ENCODE measurements around the gene IGDCC3.

The IGDCC3 gene

DNA sequence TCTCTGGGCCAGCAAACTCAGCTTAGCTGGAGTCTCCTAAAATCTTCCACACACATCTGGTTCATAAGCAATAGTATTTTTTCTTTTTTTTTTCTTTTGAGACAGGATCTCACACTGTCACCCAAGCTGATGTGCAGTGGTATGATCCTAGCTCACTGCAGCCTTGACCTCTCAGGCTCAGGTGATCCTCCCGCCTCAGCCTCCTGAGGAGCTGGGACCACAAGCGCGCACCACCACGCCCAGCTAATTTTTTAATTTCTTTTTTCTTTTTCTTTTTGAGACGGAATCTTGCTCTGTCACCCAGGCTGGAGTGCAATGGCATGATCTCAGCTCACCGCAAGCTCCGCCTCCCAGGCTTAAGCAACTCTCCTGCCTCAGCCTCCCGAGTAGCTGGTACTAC is 39.0 kb downstream of the IGDCC3 start:
- DNase-seq, result no peak

DNA sequence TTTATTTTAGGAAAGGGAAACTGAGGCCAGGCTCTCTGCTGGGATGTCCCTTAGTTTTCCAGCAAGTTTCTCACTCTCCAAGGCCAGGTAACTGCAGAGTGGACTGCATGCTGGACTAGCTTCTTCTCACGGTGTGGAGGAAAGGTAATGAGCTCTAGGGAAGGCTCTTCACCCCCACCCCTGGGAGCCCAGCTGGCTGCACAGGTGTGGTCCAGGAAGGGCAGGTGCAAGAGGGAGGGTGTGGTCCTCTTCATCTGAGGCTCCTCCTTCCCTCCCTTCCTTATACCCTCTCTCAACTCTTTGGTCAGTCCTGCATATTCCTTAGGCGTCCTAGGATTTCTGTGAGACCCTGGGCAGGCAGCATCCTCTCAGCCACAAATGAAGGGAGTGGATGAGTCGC is 39.4 kb downstream of the IGDCC3 start:
- no peak for DNase-seq

DNA sequence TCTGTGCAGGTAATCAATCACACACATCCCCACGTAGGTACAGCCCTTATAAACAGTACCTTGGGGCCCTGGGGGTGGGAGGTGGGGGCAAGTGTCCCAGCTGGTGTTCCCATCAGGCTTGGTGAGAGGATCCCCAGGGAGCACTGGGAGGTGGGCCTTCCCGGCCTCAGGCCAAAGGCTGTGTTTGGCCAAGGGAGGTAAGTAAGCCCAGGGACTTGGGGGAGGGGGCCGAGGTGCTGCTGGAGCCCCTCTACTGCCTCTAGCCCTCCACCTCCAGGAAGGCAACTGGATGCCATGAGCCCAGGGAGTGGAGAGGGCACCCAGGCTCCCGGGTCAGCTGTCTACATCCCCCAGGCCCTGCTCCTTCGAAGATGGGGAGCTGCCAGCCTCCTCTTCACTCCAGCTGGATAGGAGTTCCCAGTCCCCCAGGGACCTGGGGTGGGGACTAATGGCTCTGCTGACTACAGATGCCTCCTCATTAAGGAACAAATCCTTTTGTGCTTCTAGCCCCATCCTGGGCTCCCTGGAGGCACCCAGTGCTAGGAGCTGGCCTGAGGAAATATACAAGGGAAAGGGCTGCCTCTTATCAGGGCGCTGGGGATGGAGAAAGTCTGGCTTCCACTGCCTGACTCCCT is 40.2 kb downstream of the IGDCC3 start:
- no peak for DNase-seq

DNA sequence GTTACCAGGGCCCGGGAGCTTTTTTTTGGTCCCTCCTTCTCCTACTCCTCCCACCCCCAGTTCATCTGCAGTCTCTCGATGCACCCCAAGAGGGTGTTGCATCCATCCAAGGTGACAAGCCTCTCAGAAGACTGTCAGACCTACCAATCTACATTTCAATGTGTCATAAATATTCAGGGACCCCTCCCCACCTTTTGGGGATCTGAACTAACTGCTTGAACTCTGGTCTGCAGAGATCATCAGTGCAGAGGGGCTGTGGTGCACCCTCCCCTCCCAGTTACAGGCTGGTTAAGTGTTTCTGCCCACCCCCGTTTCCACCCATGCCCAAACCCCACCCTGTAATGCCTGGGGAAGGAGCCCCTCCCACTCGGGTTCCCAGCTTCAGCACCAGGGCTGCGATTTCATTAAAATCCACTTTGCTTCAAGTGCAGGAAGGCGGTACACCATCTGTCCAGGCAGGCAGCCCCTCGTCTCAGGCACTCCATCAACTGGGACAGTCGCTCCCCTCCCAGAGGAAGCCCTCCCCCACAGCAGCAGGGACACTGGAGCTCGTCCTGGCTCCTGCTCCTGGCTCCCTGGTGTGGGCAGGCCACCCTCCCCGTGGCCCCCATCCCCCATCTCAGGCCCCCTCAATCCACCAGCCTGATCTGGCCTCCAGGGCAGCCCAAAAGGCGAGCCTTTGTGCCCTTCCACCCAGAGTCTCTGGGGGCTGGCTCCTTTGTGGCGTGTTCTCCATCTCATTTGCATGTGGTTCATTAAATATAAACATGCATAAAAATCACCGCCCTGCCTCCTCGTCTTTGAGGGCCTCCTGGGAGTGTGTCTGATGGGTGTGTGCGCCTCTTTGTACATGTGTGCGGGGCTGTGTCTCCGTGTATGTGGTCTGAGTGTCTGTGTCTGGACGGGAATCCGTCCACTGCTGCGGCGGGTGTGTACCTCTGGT is 41.0 kb downstream of the IGDCC3 start:
- DNase-seq, result no peak

DNA sequence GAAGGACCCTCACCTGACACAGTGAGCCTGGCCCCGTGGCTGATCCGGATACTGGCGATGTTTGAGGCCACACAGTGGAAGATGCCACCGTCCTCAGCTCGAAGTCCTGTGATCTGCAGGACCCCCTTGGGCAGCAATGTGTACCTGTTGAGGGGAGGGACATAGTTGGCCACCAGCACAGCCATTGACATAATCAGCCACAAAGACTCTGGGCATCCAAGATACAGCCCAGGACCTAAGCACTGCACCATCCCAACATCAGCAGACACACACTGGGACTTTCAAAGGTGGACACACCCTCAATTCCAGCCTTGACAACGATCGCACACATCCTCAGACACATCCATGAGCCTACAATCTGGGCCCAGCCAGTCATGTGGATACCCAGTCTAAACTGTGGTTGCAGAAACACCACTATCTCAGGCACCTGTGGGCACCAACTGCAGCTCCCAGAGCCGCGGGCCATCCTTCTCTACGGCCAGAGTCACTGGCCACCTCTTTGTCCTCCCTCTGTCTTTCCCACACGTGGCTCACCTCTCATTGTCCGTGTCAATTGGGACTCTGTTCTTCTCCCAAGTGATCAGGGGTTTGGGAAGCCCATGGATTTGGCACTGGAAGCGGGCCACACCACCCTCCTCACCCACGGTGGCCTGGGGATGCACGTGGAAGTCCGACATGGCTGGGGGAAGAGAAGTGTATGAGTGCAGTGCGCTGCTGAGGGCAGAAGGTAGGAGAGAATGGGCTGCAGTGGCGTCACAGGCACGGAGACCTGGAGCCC is 42.3 kb downstream of the IGDCC3 start:
- no peak for DNase-seq

DNA sequence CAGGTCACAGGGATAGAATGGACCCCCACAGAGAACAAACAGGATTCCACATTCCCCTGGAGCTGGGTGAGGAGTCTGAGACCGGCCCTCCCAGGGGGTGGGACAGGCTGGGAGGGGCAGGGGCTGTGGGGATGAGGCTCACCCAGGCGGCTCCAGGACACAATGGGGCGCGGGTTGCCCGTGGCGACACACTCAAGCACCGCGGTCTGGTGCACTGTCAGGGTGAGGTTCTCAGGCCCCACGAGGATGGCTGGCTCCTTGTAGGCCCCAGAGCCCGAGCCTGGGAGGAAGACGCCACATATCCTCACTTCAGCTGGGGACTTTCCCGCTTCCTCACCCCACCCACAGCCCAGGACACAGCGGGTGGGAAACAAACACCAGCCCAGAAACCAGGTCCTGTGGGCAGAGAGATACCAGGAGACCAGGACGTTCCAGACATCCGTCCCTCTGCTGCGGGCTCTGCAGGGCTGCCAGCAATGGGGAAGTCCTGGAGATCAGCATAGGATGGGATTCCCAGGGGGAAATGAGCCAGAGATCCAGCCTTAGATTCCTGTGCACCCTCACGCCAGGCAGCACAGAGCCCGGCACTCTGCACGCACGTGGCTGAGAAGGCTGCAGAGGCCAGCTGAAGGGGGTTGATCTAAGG is 43.1 kb downstream of the IGDCC3 start:
- no peak for DNase-seq

DNA sequence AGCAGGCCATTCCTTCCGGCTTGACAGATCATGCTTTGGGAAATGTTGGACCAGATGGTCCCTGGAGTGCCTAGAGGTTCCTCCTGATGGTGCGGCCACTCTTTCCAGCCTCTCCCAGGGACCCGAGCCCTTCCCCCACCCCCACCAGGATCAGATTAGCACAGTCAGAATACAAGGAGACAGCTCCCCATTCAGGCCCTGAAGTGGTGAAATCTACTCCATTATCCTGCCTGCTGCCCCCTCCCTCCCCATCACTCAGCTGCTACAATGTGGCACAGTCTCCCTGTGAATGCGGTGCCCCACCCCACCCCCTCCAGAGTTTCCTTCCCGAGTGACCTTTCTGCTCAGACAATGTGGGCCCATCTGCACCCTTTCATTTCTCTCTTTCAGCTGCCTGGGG is 43.9 kb downstream of the IGDCC3 start:
- DNase-seq, result no peak

DNA sequence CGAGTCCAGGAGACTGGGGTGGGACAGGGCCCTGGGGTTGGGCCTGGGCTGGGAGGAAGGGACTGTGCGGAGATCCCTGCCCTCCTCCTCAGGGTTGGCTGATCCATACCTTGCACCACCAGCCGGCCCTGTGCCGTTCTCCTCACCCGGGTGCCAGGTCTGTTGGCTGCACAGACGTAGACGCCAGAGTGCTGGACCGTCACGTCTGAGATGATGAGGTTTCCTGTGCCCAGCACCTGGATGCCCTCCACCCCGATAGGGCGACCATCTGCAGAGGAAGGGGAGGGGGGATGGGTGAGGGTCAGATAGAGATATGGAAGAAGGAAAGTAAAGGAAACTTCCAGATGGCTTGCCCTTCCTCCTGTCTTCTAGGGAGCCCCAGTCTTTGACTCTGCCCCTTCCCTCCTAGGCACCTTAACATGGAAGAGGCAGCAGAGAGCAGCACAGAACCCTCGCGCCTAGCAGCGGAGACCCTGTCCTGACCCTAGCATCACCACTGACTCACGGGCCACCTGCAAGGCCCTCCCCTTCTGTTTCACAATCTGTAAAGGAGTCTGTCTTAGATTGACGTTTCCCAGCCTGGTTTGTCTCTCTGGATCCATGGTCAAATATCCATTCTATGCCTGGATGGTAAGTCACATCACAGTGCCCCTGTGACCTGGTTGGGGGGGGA is 44.5 kb downstream of the IGDCC3 start:
- no peak for DNase-seq

DNA sequence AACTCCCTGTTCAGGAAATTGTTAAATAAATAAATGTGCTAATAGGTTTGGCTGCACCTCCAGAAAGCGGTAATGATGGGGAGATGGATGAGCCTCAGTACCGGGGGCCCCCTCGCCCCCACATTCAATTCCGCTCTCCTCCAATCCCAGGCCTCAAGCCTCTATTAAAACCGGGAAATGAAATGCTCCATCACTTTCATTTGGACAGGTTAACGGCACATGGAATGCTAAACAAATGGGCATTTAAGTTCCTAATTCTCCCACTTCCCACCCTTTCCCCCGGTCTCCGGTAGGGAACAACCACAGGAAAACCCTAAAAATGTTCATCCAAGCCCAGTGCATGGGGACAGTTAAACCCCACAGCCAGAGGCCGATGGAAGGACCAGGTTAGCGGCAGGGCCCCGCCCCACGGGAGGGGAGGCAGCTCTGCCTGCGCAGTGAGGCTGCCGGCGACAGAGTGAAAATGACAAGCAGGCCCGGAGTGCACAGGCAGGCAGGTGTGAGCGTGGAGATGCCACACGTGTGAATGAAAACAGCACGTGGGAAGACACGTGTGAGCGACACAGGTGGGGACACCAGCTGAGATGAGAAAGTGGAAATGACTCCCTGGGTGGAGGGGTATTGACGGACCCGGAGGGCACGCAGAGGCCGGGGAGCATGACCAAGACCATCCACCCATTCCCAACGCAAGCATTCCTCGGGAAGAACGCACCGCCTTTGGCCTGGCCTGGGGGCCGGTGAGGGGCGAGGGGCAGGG is 45.2 kb downstream of the IGDCC3 start:
- no peak for DNase-seq

DNA sequence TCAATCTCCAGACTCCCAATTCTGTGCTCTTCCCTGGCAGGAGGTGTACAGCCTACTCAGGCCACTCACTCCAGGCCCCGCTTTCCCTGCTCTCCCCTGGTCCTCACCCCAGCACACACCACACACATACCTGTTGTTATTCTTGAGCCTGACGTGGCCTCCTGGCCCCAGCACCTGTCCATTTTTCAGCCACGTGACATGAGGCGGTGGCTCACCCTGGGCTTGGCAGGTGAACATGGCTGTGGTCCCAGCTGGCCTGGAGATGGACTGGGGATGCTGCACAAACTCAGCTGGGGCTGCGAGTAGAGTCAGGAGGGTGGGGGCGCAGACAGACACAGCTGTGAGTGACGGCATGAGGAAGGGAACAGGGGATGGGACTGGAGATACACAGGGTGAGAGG is 46.0 kb downstream of the IGDCC3 start:
- DNase-seq, result no peak

DNA sequence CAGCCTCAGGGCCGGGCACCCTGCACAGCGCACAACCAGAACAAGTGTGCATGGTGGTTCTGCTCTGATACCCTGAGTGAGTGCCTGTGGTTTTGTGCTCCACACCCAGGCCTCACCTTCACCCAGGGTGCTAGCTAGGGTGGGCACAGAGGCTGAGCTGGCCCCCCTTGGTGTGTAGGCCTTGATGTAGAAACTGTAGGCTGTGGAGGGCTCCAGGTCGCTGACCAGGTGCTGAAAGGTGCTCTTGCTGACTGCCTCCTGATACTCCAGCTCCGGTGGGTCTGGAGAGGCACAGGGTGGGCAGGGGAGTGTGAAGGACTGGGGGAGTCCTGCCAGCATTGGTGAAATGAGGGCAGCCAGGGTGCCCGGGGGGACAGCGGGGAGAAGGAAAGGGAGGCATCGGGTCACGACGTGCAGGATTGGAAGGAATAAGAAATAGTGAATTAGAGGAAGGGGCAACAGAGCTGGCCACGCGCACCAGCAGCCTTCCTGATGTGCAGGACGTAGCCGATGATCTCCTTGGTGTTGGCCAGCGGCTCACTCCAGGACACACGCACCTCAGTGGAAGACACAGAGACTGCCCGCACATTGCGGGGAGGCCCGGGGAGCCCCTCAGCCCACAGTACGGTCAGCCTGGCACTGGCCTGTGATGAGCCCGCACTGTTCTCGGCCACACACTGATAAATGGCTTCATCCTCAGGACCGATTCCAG is 46.7 kb downstream of the IGDCC3 start:
- DNase-seq, result no peak

DNA sequence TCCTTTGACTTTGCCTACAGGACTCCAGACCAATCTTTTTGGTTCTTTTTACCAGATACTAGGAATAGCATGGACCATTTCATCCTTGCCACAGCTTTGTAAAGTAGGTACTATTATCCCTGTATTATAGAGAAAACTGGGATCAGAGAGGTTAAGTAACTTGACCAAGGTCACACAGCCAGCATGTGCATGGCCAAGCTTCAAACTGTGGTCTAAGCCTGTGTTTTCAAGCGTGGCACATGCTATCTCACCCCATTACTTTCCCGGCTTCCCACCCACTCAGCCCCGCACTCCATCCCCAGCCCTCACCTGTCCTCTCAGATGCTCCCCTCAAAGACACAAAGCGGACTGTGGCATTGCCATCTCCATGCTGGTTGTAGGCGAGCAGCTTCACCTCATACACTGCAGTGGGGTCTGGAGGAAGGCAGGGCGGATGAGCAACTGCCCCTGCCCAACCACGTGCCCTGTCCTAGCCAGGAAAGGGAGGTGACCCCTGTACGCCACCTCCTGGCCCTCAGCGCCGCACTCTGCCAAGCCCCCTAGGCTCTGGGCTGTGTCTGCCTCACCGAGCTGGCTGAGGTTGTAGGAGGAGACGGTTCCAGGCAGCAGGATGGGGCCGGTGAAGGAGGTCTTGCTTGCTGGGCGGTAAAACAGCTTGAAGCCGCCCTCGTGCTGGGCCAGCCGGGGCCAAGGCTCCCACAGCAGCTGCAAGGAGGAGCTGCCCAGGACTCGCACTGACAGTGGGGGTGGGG is 47.6 kb downstream of the IGDCC3 start:
- no peak for DNase-seq

DNA sequence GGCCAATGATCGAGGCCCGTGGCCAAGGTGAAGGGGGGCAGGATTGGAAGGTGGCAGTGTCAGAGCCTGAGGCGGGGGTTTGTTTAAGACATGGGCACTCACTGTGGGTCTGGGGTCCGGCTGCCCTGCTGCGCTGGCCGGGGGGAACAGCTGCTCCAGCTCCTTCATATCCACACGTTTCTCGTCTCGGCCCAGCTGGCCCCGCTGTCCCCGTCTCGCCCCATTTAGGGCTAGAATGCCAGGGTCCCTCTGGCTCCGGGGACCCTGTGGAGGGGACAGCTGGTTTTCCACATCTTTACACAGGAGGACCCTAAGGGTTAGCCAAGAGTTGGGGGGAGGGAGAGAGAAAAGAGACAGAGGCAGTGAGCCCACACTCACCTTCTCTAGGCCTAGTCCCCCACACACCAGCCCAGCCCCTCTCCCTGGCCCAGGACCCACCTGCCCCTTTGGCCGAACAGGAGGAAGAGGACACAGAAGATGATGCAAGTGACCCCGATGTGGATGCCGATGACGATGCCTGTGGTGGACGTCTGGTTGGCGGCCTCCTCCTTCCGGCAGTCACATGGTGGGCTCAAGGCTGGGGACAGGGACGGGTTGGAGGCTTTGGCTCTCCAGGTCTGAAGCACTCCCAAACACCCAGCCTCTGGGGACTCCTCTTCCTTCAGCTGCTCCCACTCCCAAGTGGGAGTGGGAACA is 48.4 kb downstream of the IGDCC3 start:
- no peak for DNase-seq

DNA sequence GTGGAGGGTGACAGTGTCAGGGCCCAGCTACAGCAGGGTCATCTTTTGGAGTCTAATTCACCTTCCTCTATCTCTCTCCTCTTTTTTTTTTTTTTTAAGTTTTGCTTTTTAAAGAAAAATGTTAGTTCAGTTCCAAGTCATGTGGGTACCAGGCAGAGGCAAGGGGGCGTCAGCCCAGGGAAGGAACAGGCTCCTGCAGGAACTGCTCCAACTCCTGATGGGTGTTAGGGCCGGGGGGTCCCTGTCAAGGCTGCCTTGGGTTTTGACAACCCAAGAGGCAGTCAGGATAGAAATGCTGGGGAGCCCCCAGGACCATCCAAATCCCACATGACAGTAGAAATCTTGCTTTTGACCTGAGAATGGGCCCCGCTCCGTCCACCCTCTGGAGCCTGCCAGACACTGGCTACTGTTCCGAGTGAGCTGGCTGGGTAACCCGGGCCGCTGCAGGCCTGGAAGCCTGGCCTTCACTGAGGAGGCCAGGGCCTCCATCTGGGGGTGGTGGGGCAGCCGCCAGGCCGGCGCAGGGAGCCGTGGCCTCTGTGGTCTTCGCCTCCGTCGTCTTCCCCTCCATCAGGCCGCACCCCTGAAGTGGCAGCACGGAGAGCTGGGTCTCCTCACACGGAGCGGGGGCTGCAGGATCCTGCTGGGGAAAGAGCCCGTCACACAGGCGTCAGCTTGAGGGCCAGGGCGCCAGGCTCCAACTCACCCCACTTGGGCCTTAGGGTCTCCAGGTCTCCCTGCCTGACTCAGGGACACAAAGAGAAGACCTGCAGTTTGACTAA is 49.1 kb downstream of the IGDCC3 start:
- DNase-seq, result no peak

DNA sequence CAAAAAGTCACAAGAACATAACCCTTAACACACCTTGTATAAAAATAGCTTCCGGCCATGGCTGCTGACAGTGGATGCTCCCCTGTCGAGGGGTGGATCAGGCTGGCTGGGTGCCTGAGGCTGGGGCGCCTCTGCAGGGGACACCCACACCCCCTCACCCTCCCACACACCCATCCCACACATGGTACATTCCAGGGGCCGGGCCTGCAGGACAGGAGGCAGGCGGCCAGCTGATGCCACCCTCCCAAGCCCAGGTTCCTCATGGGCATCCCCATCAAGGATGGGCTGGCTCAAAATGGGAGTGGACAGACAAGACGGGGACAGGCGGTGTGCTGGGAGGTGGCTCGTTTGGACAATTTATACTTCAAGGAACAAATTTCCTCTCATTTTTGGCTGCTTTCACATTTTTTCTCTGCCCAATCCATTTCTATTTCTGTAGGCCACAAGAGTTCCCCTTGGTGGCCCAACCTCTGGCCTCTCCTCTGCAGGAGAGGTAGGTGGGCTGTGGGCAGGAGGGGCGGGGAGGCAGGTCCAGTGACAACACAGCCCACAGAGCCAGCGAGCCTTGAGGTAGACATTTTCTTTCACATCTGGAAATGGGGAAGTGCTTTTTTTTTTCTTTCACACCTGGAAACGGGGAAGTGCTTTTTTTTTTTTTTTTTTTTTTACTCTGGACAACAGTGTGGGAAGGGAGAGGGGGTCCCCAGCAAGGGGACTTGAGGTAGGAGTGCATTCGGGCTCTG is 50.0 kb downstream of the IGDCC3 start:
- DNase-seq, result no peak

DNA sequence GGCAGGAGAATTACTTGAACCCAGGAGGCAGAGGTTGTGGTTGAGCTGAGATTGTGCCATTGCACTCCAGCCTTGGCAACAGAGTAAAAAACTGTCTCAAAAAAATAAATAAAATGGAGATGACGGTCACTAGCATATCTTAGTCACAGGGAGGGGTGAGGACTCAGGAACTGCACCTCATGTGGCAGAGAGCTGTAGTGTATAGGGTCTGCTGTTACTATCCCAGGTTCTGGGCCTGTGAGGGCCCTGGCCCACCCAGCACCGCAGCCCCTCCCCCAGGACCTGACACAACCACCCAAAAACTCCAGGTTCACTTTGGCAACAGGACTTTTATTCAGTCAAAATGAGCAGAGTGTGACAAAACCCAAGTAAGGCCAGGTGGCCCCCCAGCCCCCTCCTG is 51.0 kb downstream of the IGDCC3 start:
- no peak for DNase-seq

DNA sequence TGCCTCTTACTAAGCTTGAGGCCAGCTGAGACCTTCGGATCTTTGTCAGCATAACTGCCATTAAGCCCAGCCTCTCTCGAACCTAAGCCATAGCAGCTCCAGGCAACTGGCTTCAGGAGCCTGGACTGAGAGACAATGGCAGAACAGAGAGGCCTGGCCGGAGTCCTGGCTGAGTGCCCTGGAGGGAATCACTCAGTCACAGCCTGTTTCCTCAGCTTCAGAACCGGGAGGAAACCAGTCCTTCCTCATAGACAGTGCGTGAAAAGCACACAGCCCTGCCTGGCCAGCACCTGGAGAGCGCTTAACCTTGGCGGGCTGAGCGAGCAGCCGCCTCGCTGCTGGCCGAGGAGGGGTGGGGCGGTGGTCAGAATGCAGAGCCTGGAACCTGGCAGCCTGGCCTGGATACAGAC is 51.7 kb downstream of the IGDCC3 start:
- DNase-seq, result no peak

DNA sequence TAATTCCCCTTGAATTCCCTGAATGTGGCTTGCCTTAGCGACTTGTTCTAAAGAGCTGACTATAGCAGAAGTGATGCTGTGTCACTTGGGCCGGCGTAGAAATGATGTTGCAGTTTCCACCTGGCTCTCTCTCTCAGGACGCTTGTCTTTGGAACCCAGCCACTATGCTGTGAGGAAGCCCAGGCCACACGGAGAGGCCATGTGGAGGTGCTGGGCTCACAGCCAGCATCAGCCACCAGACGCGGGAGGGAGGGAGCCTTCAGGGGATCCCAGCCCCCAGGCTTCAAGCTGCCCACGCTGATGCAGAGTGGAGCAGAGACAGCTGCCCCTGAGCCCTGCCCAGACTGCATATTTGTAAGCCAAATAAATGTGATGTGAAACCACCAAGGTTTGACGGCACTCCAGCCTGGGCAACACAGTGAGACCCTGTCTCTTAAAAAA is 54.7 kb downstream of the IGDCC3 start:
- DNase-seq, result no peak

All from stimulated activated CD4-positive, alpha-beta T cell treated with anti-CD3 and anti-CD28 coated beads, Interleukin-12 subunit alpha, Interleukin-12 subunit beta, amount 100 ng/mL, for 4 hours (primary cell).